H1 (cell line): Measurements from ENCODE around the gene PAFAH1B1. TPM values are rescaled to one million over a fixed set of nuclear protein-coding genes. Genes with fewer than 3 reads are reported as not detected.

Experiments used
- CTCF ChIA-PET: fragments of 300-600 bp; sonication (Branson Sonifier 250); formaldehyde crosslinking; loops from one replicate; lab custom pipeline; 2021; ENCODE audit not compliant: partially characterized antibody; lab: Charles Lee
- POLR2A ChIA-PET: fragments of 300-600 bp; sonication (Branson Sonifier 250); formaldehyde crosslinking; loops from one replicate; lab custom pipeline; 2021; ENCODE audit warnings: inconsistent platforms; ENCODE audit not compliant: partially characterized antibody; lab: Charles Lee
- DNase-seq, 2 experiments: peaks; one replicate each; pipeline versions ENCODE4 v3.0.0 to v3.0.0-alpha.2; 2010 to 2022; ENCODE audit warnings: low spot score in 2 of 2, low read depth in 1 of 2, mixed read lengths in 1 of 2
- FAIRE-seq: peaks from 2 replicates; lab custom pipeline; 2011; peaks lifted over from hg19 to GRCh38; lab: Jason Lieb, UNC
- H2AFZ ChIP-seq: 2 replicates; pipeline ENCODE4 v1.8.1; 2012; ENCODE audit warnings: low read length, inconsistent platforms
- H2AK5ac ChIP-seq: 2 replicates; pipeline ENCODE4 v1.6.1; 2013; ENCODE audit warnings: low read depth, low read length
- H2BK120ac ChIP-seq: replicated peaks from 2 replicates; pipeline ENCODE3; 2013; ENCODE audit warnings: low read depth, low read length, inconsistent platforms
- H2BK12ac ChIP-seq: 2 replicates; pipeline ENCODE4 v1.6.1; 2013; ENCODE audit warnings: low read depth, low read length
- H2BK15ac ChIP-seq: 2 replicates; pipeline ENCODE4 v1.6.1; 2013; ENCODE audit warnings: low read length
- H2BK20ac ChIP-seq: 2 replicates; pipeline ENCODE4 v1.6.1; 2013; ENCODE audit warnings: low read length
- H2BK5ac ChIP-seq: 2 replicates; pipeline ENCODE4 v1.6.1; 2013; ENCODE audit warnings: low read depth, low read length
- H3K14ac ChIP-seq: 2 replicates; pipeline ENCODE4 v1.6.1; 2013; ENCODE audit warnings: inconsistent platforms; ENCODE audit not compliant: insufficient read length
- H3K18ac ChIP-seq: 2 replicates; pipeline ENCODE4 v1.6.1; 2013; ENCODE audit warnings: low read length; ENCODE audit errors: extremely low read depth
- H3K23ac ChIP-seq: 2 replicates; pipeline ENCODE4 v1.6.1; 2013; ENCODE audit warnings: inconsistent platforms; ENCODE audit not compliant: insufficient read length
- H3K23me2 ChIP-seq: 2 replicates; pipeline ENCODE4 v1.6.1; 2013; ENCODE audit warnings: low read depth, low read length
- H3K27ac ChIP-seq: 2 replicates; pipeline ENCODE4 v1.6.1; 2011; ENCODE audit warnings: low read depth, low read length, inconsistent platforms
- H3K27me3 ChIP-seq, 4 experiments: replicated peaks in 1 of 4; 1 replicate in 1 of 4; 2 replicates in 3 of 4; pipeline versions ENCODE4 v1.6.1 to v1.8.1; 2011 to 2013; ENCODE audit warnings: low read length in 3 of 4, mild to moderate bottlenecking in 3 of 4, inconsistent platforms in 2 of 4, mixed read lengths in 2 of 4, moderate library complexity in 1 of 4; ENCODE audit not compliant: control insufficient read depth in 3 of 4, insufficient read depth in 3 of 4; ENCODE audit errors: extremely low read depth in 1 of 4
- H3K36me3 ChIP-seq, 4 experiments: 2 replicates each; pipeline versions ENCODE4 v1.6.1 to v1.8.1; 2011 to 2013; ENCODE audit warnings: mild to moderate bottlenecking in 4 of 4, low read length in 3 of 4, moderate library complexity in 2 of 4, control low read depth in 1 of 4, inconsistent platforms in 1 of 4; ENCODE audit not compliant: insufficient read depth in 4 of 4, control insufficient read depth in 2 of 4
- H3K4ac ChIP-seq: replicated peaks from 2 replicates; pipeline ENCODE3; 2013; ENCODE audit warnings: low read length, low read depth, mixed read lengths, inconsistent platforms; ENCODE audit not compliant: insufficient read length
- H3K4me1 ChIP-seq, 4 experiments: replicated peaks in 1 of 4; 1 replicate in 1 of 4; 2 replicates in 3 of 4; pipeline versions ENCODE4 v1.6.1 to v1.8.1; 2011 to 2013; ENCODE audit warnings: low read length in 3 of 4, inconsistent platforms in 2 of 4, mixed read lengths in 1 of 4; ENCODE audit not compliant: insufficient read depth in 4 of 4, control insufficient read depth in 3 of 4
- H3K4me2 ChIP-seq, 2 experiments: 2 replicates each; pipeline versions ENCODE4 v1.6.1 to v1.8.1; 2011 to 2013; ENCODE audit warnings: low read depth in 2 of 2, low read length in 2 of 2, control low read depth in 1 of 2, inconsistent platforms in 1 of 2, mild to moderate bottlenecking in 1 of 2; ENCODE audit not compliant: insufficient read depth in 1 of 2
- H3K4me3 ChIP-seq, 4 experiments: fragments of 200-600, 300-600 bp in 1 of 4; sonication (generic), shearing (Covaris generic), sonication (Bioruptor Twin) in 1 of 4; 2 replicates each; pipeline versions ENCODE4 v1.5.1 to v1.8.1; 2011 to 2016; ENCODE audit warnings: low read length in 4 of 4, low read depth in 3 of 4, control low read depth in 2 of 4, inconsistent platforms in 2 of 4, mild to moderate bottlenecking in 2 of 4, mixed read lengths in 1 of 4, moderate library complexity in 1 of 4; ENCODE audit not compliant: insufficient read depth in 2 of 4; ENCODE audit errors: extremely low read depth in 1 of 4
- H3K56ac ChIP-seq: replicated peaks from 2 replicates; pipeline ENCODE3; 2013; ENCODE audit warnings: low read depth, mild to moderate bottlenecking, mixed read lengths, low read length, inconsistent platforms; ENCODE audit not compliant: insufficient read length
- H3K79me1 ChIP-seq: 2 replicates; pipeline ENCODE4 v1.6.1; 2013; ENCODE audit warnings: low read depth, low read length, control low read depth
- H3K79me2 ChIP-seq, 2 experiments: 2 replicates each; pipeline versions ENCODE4 v1.6.1 to v1.8.1; 2012 to 2013; ENCODE audit warnings: low read length in 2 of 2, mild to moderate bottlenecking in 2 of 2, inconsistent platforms in 1 of 2; ENCODE audit not compliant: insufficient read depth in 2 of 2, control insufficient read depth in 1 of 2
- H3K9ac ChIP-seq, 4 experiments: replicated peaks in 1 of 4; 1 replicate in 1 of 4; 2 replicates in 3 of 4; pipeline versions ENCODE4 v1.6.1 to v1.8.1; 2011 to 2013; ENCODE audit warnings: low read depth in 3 of 4, low read length in 3 of 4, control low read depth in 2 of 4, mild to moderate bottlenecking in 2 of 4, moderate library complexity in 2 of 4, inconsistent platforms in 1 of 4; ENCODE audit errors: extremely low read depth in 1 of 4
- H3K9me3 ChIP-seq, 2 experiments: 2 replicates each; pipeline versions ENCODE4 v1.6.1 to v1.8.1; 2012 to 2013; ENCODE audit warnings: mild to moderate bottlenecking in 2 of 2, moderate library complexity in 2 of 2, control low read depth in 1 of 2, inconsistent platforms in 1 of 2, low read depth in 1 of 2, low read length in 1 of 2, mixed read lengths in 1 of 2; ENCODE audit not compliant: insufficient read depth in 2 of 2
- H4K20me1 ChIP-seq, 2 experiments: replicated peaks in 1 of 2; 2 replicates each; pipeline versions ENCODE3 to v1.8.1; 2011 to 2013; ENCODE audit warnings: inconsistent platforms in 2 of 2, low read length in 2 of 2, mild to moderate bottlenecking in 1 of 2; ENCODE audit not compliant: insufficient read depth in 2 of 2, control insufficient read depth in 1 of 2
- H4K5ac ChIP-seq: 2 replicates; pipeline ENCODE4 v1.6.1; 2013; ENCODE audit warnings: low read length, low read depth, mixed read lengths, inconsistent platforms; ENCODE audit not compliant: insufficient read length
- H4K8ac ChIP-seq: 2 replicates; pipeline ENCODE4 v1.8.0; 2013; ENCODE audit warnings: mild to moderate bottlenecking, moderate library complexity, low read length, inconsistent platforms; ENCODE audit not compliant: insufficient read depth; ENCODE audit errors: extremely low read depth
- H4K91ac ChIP-seq: replicated peaks from 2 replicates; pipeline ENCODE3; 2013; ENCODE audit warnings: low read length, mixed read lengths, inconsistent platforms; ENCODE audit not compliant: insufficient read length
- CHD1 ChIP-seq: IDR thresholded peaks from 2 replicates; pipeline ENCODE4 v1.6.1; 2012; ENCODE audit warnings: low read depth, low read length, improper control_type of control experiment
- EZH2 ChIP-seq: fragments of 200-600 bp; sonication (generic); IDR thresholded peaks from 2 replicates; pipeline ENCODE4 v1.7.1; 2012; ENCODE audit warnings: low read depth, mild to moderate bottlenecking, moderate library complexity, low read length, inconsistent platforms; ENCODE audit not compliant: severe bottlenecking
- HDAC6 ChIP-seq: IDR thresholded peaks from one replicate; pipeline ENCODE4 v1.7.1; 2012; ENCODE audit warnings: low read depth, mild to moderate bottlenecking, inconsistent platforms, low read length, moderate library complexity
- RAD21 ChIP-seq, 2 experiments: IDR thresholded peaks in 1 of 2; conservative IDR thresholded peaks in 1 of 2; 2 replicates each; pipeline ENCODE4 v1.6.1; 2011; ENCODE audit warnings: low read depth in 2 of 2, low read length in 2 of 2, improper control_type of control experiment in 1 of 2, inconsistent platforms in 1 of 2, mild to moderate bottlenecking in 1 of 2, moderate library complexity in 1 of 2
- RBBP5 ChIP-seq: IDR thresholded peaks from 2 replicates; pipeline ENCODE4 v1.7.1; 2012; ENCODE audit warnings: low read depth, mild to moderate bottlenecking, inconsistent platforms, low read length, moderate library complexity, borderline replicate concordance
- SIN3A ChIP-seq, 2 experiments: IDR thresholded peaks in 1 of 2; conservative IDR thresholded peaks in 1 of 2; 2 replicates each; pipeline ENCODE4 v1.6.1; 2011 to 2012; ENCODE audit warnings: low read length in 2 of 2, improper control_type of control experiment in 1 of 2, low read depth in 1 of 2, mild to moderate bottlenecking in 1 of 2
- SIRT6 ChIP-seq: IDR thresholded peaks from one replicate; pipeline ENCODE4 v1.7.1; 2012; ENCODE audit warnings: low read length, inconsistent platforms
- TAF1 ChIP-seq: IDR thresholded peaks from 2 replicates; pipeline ENCODE4 v1.6.1; 2011; ENCODE audit warnings: mild to moderate bottlenecking, low read depth, low read length
- WGBS, 2 experiments: shearing (Covaris generic) in 1 of 2; methylation state at CpG; one replicate each; pipeline versions ENCODE4 v1.1.6 to v1.1.7; 2013 to 2015; ENCODE audit warnings: low lambda C conversion rate in 2 of 2, mixed read lengths in 2 of 2, inconsistent platforms in 1 of 2, low coverage in 1 of 2, missing lambda C conversion rate in 1 of 2; ENCODE audit not compliant: insufficient replicate concordance in 2 of 2, insufficient coverage in 1 of 2, insufficient read length in 1 of 2; ENCODE audit errors: extremely low coverage in 1 of 2, missing lambda C conversion rate in 1 of 2; 5-methylcytosine and 5-hydroxymethylcytosine counted together
- polyA plus RNA-seq, 7 experiments: library from polyadenylated mRNA; depleted of rRNA in 3 of 7; stranded (reverse) in 5 of 7; unstranded in 2 of 7; fragments of >200 nt in 5 of 7; fragments of 200-250 nt in 2 of 7; gene quantifications; 1 replicate in 5 of 7; 2 replicates in 1 of 7; 4 replicates in 1 of 7; pipeline versions ENCODE4 v1.2.1 to v1.2.3, GENCODE V29; 2011 to 2013; ENCODE audit warnings: missing spikeins in 2 of 7, mixed read lengths in 2 of 7
- total RNA-seq: library from RNA; stranded (reverse); fragmentation: NEBNext Ultra II Directional; extraction: Animal tissue kit (Norgen Biotek cat#: 25700); gene quantifications from 2 replicates; pipeline ENCODE4 v1.2.1, GENCODE V29; 2021
- TF ChIP-seq, protein P1 (sequence below), 3 experiments: IDR thresholded peaks; 1 replicate in 2 of 3; 2 replicates in 1 of 3; pipeline versions ENCODE4 v1.5.1 to v1.6.1; 2011; ENCODE audit warnings: low read length in 3 of 3, mild to moderate bottlenecking in 3 of 3, inconsistent platforms in 2 of 3, low read depth in 1 of 3, moderate library complexity in 1 of 3; ENCODE audit not compliant: insufficient read depth in 1 of 3; ENCODE audit errors: control extremely low read depth in 1 of 3

Gene PAFAH1B1
- total and polyA plus RNA-seq, 2 of the 8 experiments (the other 6 are each of a cell fraction or from before 2014, with no cell fraction given), result 42.0 to 152 TPM

- Histone ChIP-seq H3K79me2 (no peaks in the 10 kb centered on the region), H4K5ac (no peak overlapping the region), H2BK15ac (no peak overlapping the region), H2BK20ac (no peak overlapping the region), H2BK120ac (no peak overlapping the region), H4K91ac (no peak overlapping the region), H3K36me3 (peaks cover 0 to 1% (median 0%) of the 10 kb centered on the region in 4 experiments; a peak in 1 of 8 replicates), H3K4ac (no peak overlapping the region), H2BK12ac (peak overlapping the region; percentile 17; the same call in 1 of the 2 replicates), H3K9ac (peak overlapping the region in 2 of 4 experiments; percentile 49 to 80; a peak in 3 of 7 replicates), H3K56ac (no peak overlapping the region), H3K9me3 (no peaks in the 10 kb centered on the region), H2AK5ac (no peak overlapping the region), H3K4me2 (peak overlapping the region; percentile 73 to 76; a peak in 3 of 4 replicates), H2AFZ (no peak overlapping the region), H3K23me2 (peaks cover 9% of the 10 kb centered on the region; the same call in 1 of the 2 replicates), H3K23ac (no peak overlapping the region), H3K27ac (no peak overlapping the region), H3K18ac (no peak overlapping the region), H3K4me1 (peaks cover 1 to 21% (median 7%) of the 10 kb centered on the region in 4 experiments), H4K8ac (0 out of 2 replicates have a peak overlapping the region, but pooled peaks have one; percentile 76), H2BK5ac (no peak overlapping the region), H3K79me1 (no peaks in the 10 kb centered on the region), H4K20me1 (peaks cover 2% of the 10 kb centered on the region in 2 experiments), H3K4me3 (peak overlapping the region in 3 of 4 experiments; percentile 17 to 67 (median 27); a peak in 5 of 8 replicates), H3K14ac (no peak overlapping the region), H3K27me3 (peaks cover 0 to 4% (median 2%) of the 10 kb centered on the region in 4 experiments; a peak in 1 of 7 replicates)
- CTCF ChIA-PET, result interaction anchor here (0.6 to 10.0 kb wide), 9 partner anchors 16 to 200 kb away, joined by 3 to 62 read pairs (median 4); no protein-coding TSS in a partner anchor
- 7% methylated on average over 33 of the region's 40 CpGs; no CpG with 5 or more reads in 1 of the 2 experiments for WGBS, 2 experiments
- peak; percentile 61 to 77 for DNase-seq
- POLR2A ChIA-PET, result interaction anchor here (0.5 to 3.4 kb wide), 14 partner anchors 9 to 944 kb away, joined by 3 to 23 read pairs (median 6); partner anchors contain the start of gene METTL16
- no peak for FAIRE-seq
- TF ChIP-seq SIRT6 (no peak), HDAC6 (no peak), TAF1 (0 out of 2 replicates have a peak, but pooled peaks have one; percentile 39), SIN3A (conservative IDR thresholded peaks at IDR 0.05 in 1 of 2, IDR thresholded peaks at IDR 0.05 in 1 of 2; ENCODE audit: low read depth in 1 of 2, low read length in 2 of 2) (0 out of 4 replicates have a peak, but pooled peaks have one; percentile 12 to 21), RBBP5 (peak; percentile 44; the same call in 1 of the 2 replicates), EZH2 (peak; percentile 33), CHD1 (no peak), RAD21 (IDR thresholded peaks at IDR 0.05 in 1 of 2, conservative IDR thresholded peaks at IDR 0.05 in 1 of 2; ENCODE audit: low read depth in 2 of 2, low read length in 2 of 2) (peak; percentile 16 to 35; a peak in 3 of 4 replicates)
- TF ChIP-seq, protein P1, sequence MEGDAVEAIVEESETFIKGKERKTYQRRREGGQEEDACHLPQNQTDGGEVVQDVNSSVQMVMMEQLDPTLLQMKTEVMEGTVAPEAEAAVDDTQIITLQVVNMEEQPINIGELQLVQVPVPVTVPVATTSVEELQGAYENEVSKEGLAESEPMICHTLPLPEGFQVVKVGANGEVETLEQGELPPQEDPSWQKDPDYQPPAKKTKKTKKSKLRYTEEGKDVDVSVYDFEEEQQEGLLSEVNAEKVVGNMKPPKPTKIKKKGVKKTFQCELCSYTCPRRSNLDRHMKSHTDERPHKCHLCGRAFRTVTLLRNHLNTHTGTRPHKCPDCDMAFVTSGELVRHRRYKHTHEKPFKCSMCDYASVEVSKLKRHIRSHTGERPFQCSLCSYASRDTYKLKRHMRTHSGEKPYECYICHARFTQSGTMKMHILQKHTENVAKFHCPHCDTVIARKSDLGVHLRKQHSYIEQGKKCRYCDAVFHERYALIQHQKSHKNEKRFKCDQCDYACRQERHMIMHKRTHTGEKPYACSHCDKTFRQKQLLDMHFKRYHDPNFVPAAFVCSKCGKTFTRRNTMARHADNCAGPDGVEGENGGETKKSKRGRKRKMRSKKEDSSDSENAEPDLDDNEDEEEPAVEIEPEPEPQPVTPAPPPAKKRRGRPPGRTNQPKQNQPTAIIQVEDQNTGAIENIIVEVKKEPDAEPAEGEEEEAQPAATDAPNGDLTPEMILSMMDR (IDR thresholded peaks at IDR 0.05; ENCODE audit: control extremely low read depth in 1 of 3, insufficient read depth in 1 of 3, low read depth in 1 of 3, low read length in 3 of 3), result peak; percentile 15 to 49 (median 36); a peak in 3 of 4 replicates
Observed at GRCh38 chr17:2724784-2725164, 131.3 kb downstream of the PAFAH1B1 start.
